Mesenteric fat pad (tissue), 1 donor: Measurements from ENCODE around the gene USP53. TPM values are rescaled to one million over a fixed set of nuclear protein-coding genes. Genes with fewer than 3 reads are reported as not detected.
"Not testable (repeated sequence)": the region's sequence is repeated elsewhere in the genome, so short reads cannot be mapped to it uniquely, and the experiment has no call there.

Experiments used
- DNase-seq: peaks from one replicate; pipeline ENCODE4 v3.0.0-alpha.2; 2020; ENCODE audit warnings: low spot score
- total RNA-seq: library from RNA; stranded (reverse); fragmentation: NEBNext Ultra II Directional; extraction: Animal tissue kit (Norgen Biotek cat#: 25700); gene quantifications from one replicate; pipeline ENCODE4 v1.2.1, GENCODE V29; 2021
- donor health status: DM: yes; HTN: yes; CAD: no.

The USP53 gene
- total RNA-seq, 1 donor from 2014 or later: 111 TPM

DNA sequence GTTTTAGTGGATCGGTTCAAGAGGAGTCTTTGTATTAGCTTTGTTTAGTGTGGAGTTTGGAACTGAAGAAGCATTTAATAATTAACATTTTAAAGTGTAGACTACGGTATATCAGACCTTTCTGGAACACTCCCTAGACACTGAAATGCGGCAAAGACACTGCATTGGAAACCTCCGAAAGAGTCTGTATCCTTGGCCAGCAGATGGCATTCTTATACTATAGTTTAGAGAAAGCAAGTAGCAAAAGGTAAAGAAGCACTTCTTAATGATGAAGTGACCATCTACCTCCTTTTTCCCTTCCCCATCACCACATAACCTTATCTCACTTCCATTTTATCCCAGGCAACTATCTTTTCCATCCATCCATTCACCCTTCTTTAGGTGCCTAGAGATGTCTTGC lies 101.8 kb downstream of the USP53 start:
- DNase-seq: no peak

DNA sequence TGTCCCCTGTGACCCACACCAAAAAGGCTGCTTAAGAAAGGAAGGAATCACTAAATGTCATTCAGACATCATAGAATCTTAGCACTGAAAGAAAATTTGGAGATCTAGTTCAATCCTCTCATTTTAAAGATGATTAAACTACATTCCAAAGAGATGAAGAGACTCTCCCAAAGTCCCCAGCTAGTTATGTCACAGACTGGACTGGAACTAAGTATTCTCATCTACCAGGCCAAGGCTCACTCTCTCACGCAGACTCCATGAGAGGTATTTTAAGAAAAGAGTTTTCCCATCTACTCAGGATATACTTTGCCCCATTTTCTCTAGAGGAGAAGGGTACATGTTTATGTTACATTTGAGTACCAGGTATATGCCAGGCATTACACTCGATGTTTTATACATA lies 102.5 kb downstream of the USP53 start:
- no peak for DNase-seq

DNA sequence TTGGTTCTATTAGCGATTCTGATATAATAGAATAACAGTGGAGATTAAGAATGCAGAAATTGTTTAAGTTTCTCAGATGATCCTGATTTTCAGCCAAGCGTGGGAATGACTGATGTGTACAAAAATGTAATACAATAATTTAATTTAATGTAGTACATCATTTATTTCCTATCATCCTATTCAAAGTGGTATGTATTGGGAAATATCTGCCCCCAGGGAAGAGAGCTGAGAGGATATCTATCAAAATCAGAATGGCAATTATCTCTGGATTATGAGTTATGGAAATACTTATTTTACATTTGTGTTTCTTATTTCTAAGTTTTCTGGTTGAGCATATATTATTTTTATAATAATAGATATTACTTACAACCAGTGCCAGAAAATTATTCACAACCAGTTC lies 105.5 kb downstream of the USP53 start:
- no peak for DNase-seq

DNA sequence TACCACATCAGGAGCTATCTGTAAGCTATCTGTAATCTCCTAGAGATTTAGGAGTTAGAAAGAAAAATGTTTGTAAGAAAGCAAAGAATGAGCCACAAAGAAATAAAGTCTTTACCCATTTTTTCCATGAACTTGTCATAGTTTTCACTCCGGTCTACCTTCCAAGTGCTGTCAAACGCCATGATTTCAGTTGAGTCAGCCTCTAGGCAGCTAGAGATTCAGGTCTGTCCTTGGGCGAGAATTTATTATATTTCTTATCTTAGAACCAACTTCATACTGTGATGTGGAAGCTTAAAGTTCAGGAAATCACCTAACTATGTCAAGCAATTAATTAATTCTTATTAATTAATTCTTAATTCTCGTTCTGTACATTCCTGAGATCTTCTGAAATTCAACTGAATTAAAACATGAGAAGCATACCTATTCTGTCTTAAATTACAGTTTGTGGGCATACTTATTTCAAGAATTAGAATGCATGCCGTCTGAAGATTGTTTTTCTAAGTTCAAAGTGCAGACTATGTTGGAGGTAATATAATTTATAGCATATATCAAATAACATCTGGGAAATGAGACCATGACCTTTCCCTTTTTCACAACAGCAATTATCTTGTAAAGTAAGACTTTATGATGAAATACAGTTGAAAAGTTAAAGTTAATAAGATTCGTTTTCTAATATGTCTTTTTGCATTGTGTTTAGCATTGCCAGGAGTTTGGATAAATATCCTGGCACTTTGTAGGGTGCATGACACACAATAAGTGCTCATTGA lies 109.6 kb downstream of the USP53 start, which contains the start of gene FABP2:
Gene FABP2, minus strand, starts transcription at position 218 of the 767 bp plus-strand sequence. Its CDS starts 36 bp downstream, at position 182.
- DNase-seq: no peak

DNA sequence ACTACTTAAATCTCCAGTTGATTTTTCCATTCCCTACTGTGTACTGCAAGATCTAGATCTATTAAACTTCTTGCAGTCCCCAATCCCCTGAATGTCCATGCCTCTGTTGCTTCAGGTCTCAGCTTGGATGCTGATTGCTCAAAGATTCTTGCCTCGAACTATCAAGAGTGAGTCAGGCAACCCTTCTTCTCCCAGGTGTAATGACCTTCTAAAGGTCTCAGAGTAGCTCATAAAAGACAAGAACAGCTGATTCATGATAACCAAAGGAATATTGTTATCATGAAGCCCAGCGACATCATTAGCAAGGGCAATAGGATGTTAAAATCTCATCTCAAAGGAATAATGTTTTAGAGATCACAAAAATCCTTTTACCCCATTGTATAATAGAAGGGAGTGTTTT lies 116.2 kb downstream of the USP53 start:
- DNase-seq: no peak

DNA sequence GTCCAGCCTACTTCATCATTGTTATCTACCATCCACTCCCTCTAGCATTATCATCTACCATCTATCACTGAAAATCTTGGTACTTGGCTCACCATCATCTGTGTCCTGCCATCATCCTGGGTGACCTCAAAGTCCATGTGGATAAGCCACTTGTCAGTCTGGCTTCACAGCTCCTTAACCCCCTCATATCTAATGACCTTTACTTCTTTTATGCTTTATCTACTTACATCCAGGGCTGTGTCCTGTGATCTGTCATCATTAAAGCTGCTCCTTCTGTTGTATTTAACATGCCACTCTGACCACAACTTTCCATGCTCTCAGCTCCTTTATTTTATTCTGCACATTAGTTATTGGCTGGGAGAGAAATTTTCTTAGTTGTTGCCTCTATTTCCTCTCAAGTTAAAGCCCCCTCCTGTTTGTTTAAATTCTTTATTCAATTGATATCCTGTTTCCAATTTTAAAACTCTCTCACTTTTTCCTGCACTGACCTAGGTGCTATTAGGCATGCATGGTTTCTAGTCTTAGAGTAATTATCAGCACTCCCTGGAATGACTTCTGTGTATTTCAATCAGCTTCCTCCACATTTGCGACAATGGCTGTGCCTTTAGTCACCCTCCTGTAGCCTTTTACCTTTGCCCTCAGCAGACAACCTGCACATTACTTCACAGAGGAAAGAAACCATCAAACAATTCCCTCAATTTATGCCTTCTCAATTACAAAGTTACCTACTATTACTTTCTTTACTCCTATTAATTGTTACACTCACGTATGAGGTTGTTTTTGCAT lies 117.5 kb downstream of the USP53 start:
- no peak for DNase-seq

DNA sequence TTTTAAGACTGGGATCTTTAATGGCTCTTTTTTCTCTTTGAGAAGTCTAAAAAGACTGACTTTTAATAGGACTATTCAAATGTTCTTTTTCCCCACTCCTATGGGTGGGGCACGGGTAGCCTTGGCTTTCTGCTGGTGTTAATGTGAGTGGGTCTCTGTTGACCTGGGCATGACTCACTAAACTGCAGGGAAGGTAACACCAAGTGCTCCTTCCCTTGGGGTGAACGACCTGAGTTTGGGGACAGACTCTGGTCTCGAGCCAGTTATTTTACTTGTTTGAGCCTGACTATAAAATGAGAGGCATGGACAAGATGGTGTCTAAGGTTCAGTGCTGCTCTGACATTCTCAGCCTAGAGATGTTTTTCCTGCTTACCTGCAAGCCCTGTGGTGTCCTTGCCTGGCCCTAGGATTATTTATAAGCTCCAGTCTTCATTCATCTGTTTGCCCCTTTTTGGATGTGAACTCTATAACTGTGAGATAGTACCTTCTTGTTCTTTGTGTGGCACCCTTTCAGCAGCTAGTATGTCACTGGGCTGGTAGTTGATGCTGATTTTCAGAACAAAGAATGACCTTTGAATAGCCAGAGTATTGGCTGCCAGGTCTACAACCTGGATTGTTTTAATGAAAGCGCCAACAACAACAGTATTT lies 123.9 kb downstream of the USP53 start:
- not testable (repeated sequence) for DNase-seq

DNA sequence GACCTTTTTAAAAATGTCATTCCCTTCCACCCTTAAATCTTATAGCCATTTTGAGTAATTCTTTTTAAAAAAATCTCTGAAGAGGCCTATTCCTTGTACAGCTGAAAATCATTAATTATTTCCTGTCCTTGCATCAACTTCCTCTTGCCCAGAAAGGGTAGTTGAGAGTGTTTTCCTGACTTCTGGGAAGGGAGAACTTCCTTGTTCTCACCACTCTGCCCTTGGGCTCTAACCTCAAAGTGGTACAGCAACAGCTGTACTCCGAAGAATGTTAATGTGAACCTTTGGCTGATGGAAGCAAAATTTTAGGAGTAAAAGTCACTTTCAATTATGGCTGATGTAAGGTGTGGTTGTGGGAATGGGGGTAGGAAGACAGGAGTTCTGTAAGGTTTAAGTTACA lies 124.5 kb downstream of the USP53 start:
- no peak for DNase-seq

DNA sequence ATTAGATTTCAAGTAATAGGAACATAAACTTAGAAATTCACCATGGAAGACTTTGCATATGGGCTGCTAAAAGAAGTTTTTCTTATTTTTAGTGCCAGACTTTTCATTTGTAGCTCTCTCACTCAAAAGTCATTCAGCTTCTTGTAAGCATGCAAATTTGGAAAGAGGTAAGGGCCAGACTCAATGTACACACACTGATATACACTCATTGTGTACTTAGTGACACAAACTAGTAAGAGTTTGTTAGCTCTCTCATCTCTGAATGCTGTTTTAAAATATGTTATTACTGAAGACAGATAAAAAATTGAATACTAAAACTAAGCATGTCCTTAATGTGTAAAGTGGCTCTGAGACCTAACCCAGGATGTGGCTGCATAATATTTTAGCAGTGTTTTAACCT lies 127.4 kb downstream of the USP53 start:
- DNase-seq: not testable (repeated sequence)

DNA sequence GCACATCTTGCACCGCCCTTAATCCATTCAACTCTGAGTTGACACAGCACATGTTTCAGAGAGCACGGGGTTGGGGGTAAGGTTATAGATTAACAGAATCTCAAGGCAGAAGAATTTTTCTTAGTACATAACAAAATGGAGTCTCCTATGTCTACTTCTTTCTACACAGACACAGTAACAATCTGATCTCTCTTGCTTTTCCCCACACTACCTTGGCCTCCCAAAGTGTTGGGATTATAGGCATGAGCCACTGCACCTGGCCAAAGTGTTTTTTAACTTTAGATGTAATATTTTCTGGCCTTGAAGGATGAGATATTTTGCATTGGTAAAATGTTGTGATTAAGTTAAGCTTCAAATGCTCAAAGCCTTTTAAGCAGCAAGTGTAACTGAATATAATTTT lies 130.8 kb downstream of the USP53 start:
- DNase-seq: not testable (repeated sequence)

Other genes with a start within 250 kb of the USP53 start
- 0.29 TPM for gene MYOZ2, start 76.9 kb upstream of the USP53 start, total RNA-seq
- 0.80 TPM for gene FABP2, start 109.4 kb downstream of the USP53 start, total RNA-seq